Fibroblast of pulmonary artery (primary cell): ENCODE measurements around the gene HAUS1.
A peak's percentile ranks its signal among the peaks of the same experiment; 100 is the strongest.

ENCODE experiments used
- DNase-seq: peaks from one replicate; pipeline ENCODE4 v3.0.0-alpha.2; 2010; ENCODE audit warnings: low read depth
- H3K4me3 ChIP-seq: replicated peaks from 2 replicates; pipeline ENCODE4 v1.5.1; 2011; ENCODE audit warnings: low read depth, mild to moderate bottlenecking, control low read depth, low read length, moderate library complexity
- CTCF ChIP-seq: IDR thresholded peaks from 2 replicates; pipeline ENCODE4 v1.5.1; 2011; ENCODE audit warnings: mild to moderate bottlenecking, control low read depth, low read length, inconsistent platforms; ENCODE audit errors: missing control alignments

Gene HAUS1

GRCh38 chr18:46071653-46072375, 32.4 kb upstream of the HAUS1 start, which contains the start of gene PSTPIP2:
TSS of gene PSTPIP2 (minus strand) at chr18:46072260. CDS start at chr18:46072188, 72 bp downstream.
- H3K4me3 ChIP-seq = peak within 1 kb of the TSS; percentile 75
- DNase-seq = peak; percentile 64
- no peak for TF ChIP-seq CTCF

GRCh38 chr18:46072376-46072867, 31.8 kb upstream of the HAUS1 start:
- DNase-seq = no peak
- no peak for TF ChIP-seq CTCF
- H3K4me3 ChIP-seq = peak overlapping the region; percentile 75

DNA sequence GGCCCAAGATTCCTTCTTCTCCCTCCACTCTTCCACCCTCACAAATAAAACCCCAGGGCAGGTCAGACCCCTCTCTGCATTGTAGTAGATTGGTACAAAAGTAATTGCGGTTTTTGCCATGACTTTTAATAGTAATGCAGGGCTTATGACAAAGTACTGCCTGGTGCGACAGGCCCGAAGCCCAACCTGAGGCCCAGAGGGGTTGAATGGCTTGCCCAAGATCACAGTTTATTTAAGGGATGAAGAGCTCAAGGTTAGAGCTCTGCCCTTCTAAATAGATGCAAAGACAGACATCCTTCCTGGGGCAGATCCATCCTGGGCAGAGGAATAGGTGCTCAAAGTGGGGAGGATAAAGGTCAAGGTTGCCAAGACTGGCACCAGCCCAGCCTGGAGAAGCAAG, 31.2 kb upstream of the HAUS1 start:
- no peak overlapping the region for H3K4me3 ChIP-seq
- no peak for DNase-seq
- no peak for TF ChIP-seq CTCF

- TF ChIP-seq CTCF = peak; percentile 63
- peak; percentile 80 for DNase-seq
- H3K4me3 ChIP-seq = no peak overlapping the region
These were observed 30.5 kb upstream of the HAUS1 start for GRCh38 chr18:46073474-46074331.

- TF ChIP-seq CTCF = no peak
- no peak for DNase-seq
- H3K4me3 ChIP-seq = no peak overlapping the region
These were observed 24.8 kb upstream of the HAUS1 start for GRCh38 chr18:46079336-46079735.

DNA sequence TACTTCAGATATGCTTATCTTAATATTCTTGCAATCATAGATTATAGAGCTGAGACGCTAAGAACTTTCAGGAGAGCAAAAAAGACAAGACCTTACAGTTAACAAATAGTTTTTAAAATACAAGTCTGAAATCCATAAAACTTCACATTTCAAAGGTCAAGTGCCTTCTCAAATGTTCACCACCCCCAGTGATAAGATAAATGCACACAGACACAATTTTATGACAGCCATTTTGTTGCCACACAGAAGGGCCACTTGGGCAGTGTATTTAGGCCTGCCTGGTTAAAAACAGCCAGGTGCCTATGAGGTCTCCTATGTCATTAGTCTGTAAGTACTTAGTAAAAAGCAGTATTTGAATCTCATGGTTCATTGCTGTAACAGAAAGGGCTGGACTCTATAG, 24.0 kb upstream of the HAUS1 start:
- no peak overlapping the region for H3K4me3 ChIP-seq
- no peak for TF ChIP-seq CTCF
- DNase-seq = no peak
